ENCODE data around the gene ACTR3C. TPM values are rescaled to one million over a fixed set of nuclear protein-coding genes. Genes with fewer than 3 reads are reported as not detected.
A peak's percentile ranks its signal among the peaks of the same experiment; 100 is the strongest.

Gene ACTR3C
- total and polyA plus RNA-seq, 10 of the 15 experiments (the other 5 are each of a cell fraction or from before 2014, with no cell fraction given), result 2.0 to 10.2 (median 6.3) TPM

- no peaks in the 10 kb centered on the region; the same call in 1 of the 2 replicates for H4K20me1 ChIP-seq (ENCODE audit: control insufficient read depth, insufficient read depth)
- peaks cover 30% of the 10 kb centered on the region for H3K4me1 ChIP-seq (ENCODE audit: control insufficient read depth, insufficient read depth, low read length)
- ATAC-seq, result no peak
- TSS peak; percentile 53 for BruUV-seq (replicated peaks)
- H3K9me3 ChIP-seq (replicated peaks; ENCODE audit: control insufficient read depth, insufficient read depth, low read length), result no peaks in the 10 kb centered on the region
- whole genome bisulfite sequencing (ENCODE audit: insufficient coverage, insufficient replicate concordance, low lambda C conversion rate, missing lambda C conversion rate), result 45% methylated on average over 23 of the region's 23 CpGs
- ChIA-PET SMC1A (ENCODE audit: uncharacterized antibody, unreplicated experiment) (interaction anchor here (0.7 to 5.6 kb wide), 12 partner anchors 8 to 508 kb away, joined by 3 to 41 read pairs (median 8); a partner anchor contains a TSS), POLR2A (interaction anchor here (0.6 to 4.9 kb wide), 13 partner anchors 8 to 63 kb away, joined by 3 to 46 read pairs (median 6); partner anchors contain the start of genes ACTR3C and LRRC61), CTCF (interaction anchor here (0.9 to 7.7 kb wide), 9 partner anchors 8 to 84 kb away, joined by 3 to 70 read pairs (median 8); a partner anchor contains a TSS), RAD21 (ENCODE audit: unreplicated experiment) (interaction anchor here (0.6 to 5.3 kb wide), 15 partner anchors 8 to 417 kb away, joined by 3 to 45 read pairs (median 6); a partner anchor contains a TSS)
- H3K9ac ChIP-seq (ENCODE audit: control insufficient read depth, insufficient read depth, low read length), result peak overlapping the region; percentile 99
- peak overlapping the region; percentile 97 for H3K27ac ChIP-seq (ENCODE audit: control insufficient read depth, insufficient read depth)
- FAIRE-seq, result no peak
- peaks cover 17 to 20% of the 10 kb centered on the region in 2 experiments for H3K36me3 ChIP-seq (ENCODE audit: control insufficient read depth in 2 of 2, insufficient read depth in 2 of 2, low read length in 1 of 2)
- no peak for DNase-seq (ENCODE audit: low read depth, low spot score)
- no peaks in the 10 kb centered on the region for H3K27me3 ChIP-seq (replicated peaks in 1 of 2; ENCODE audit: control insufficient read depth in 2 of 2, insufficient read depth in 2 of 2, low read length in 1 of 2)
- TF ChIP-seq CBX3 (IDR thresholded peaks at IDR 0.05; ENCODE audit: borderline replicate concordance, low read depth), result no peak
- 0 out of 2 replicates have a peak, but pooled peaks have one; percentile 1 for TF ChIP-seq RELB (IDR thresholded peaks at IDR 0.05; ENCODE audit: low read depth)
- TF ChIP-seq ZNF24 (IDR thresholded peaks at IDR 0.05), result no peak
- TF ChIP-seq, protein P1, sequence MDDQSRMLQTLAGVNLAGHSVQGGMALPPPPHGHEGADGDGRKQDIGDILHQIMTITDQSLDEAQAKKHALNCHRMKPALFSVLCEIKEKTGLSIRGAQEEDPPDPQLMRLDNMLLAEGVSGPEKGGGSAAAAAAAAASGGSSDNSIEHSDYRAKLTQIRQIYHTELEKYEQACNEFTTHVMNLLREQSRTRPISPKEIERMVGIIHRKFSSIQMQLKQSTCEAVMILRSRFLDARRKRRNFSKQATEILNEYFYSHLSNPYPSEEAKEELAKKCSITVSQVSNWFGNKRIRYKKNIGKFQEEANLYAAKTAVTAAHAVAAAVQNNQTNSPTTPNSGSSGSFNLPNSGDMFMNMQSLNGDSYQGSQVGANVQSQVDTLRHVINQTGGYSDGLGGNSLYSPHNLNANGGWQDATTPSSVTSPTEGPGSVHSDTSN (IDR thresholded peaks at IDR 0.05; ENCODE audit: insufficient replicate concordance, low read depth, low read length), result no peak
- TF ChIP-seq POLR2AphosphoS5 (IDR thresholded peaks at IDR 0.05; ENCODE audit: low read length), result peak; percentile 11; the same call in 1 of the 2 replicates
- no peak for TF ChIP-seq TAF1 (IDR thresholded peaks at IDR 0.05; ENCODE audit: borderline replicate concordance, low read depth, low read length)
- peaks cover 67% of the 10 kb centered on the region for H3K79me2 ChIP-seq (ENCODE audit: control insufficient read depth, insufficient read depth, low read length)
- in situ Hi-C loops (cut with MboI), result no loop called here
- peak overlapping the region; percentile 99 for H3K4me2 ChIP-seq (ENCODE audit: control insufficient read depth, insufficient read depth)
- no peak overlapping the region for H2AFZ ChIP-seq (ENCODE audit: control insufficient read depth, low read depth, low read length)
- peak overlapping the region; percentile 96 for H3K4me3 ChIP-seq
- intact Hi-C loops (cut with micrococcal nuclease; ENCODE audit: unreplicated experiment), result loop anchor here (1.0 to 2.0 kb wide), 2 partner anchors 35 to 47 kb away; partner anchors contain the start of genes ACTR3C and LRRC61
Measured at GRCh38 chr7:150369748-150370501, 46.6 kb upstream of the ACTR3C start.
